Measurements from ENCODE around the gene EXOC3L1.
A peak's percentile ranks its signal among the peaks of the same experiment; 100 is the strongest.

EXOC3L1 gene

GRCh38 chr16:67161595-67162058, 28.3 kb downstream of the EXOC3L1 start:
- DNase-seq: no peak

GRCh38 chr16:67158637-67159600, 31.0 kb downstream of the EXOC3L1 start:
- DNase-seq: peak; percentile 85

DNA sequence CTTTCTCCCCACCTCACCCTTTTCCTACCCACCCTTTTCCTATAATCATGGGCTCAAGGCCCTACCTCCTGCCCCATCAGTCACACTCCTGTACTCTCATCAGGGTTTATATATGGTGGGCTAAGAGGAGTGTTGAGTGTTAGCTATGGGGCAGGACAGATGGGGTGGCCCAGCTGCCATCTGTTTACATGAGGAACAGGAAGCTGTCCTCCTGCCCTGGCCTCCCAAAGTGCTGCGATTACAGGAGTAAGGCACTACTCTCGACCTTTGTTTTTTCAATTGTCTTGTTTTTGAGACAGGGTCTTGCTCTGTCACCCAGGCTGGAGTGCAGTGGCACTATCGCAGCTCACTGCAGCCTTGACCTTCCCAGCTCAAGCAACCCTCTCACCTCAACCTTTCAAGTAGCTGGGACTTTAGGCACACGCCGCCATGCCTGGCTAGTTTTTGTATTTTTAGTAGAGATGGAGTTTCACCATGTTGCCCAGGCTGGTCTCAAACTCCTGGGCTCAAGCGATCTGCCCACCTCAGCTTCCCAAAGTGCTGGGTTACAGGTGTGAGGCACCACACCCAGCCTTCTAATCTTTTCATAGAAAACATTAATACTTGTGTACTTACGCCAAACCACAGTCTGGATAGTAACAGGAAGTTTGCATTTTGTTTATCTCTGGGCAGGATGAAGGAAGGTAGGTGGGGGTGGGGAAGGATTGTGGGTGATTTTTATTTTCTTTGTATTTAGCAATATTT, 31.9 kb downstream of the EXOC3L1 start:
- peak; percentile 25 for DNase-seq

GRCh38 chr16:67157106-67157748, 32.7 kb downstream of the EXOC3L1 start:
- no peak for DNase-seq

DNA sequence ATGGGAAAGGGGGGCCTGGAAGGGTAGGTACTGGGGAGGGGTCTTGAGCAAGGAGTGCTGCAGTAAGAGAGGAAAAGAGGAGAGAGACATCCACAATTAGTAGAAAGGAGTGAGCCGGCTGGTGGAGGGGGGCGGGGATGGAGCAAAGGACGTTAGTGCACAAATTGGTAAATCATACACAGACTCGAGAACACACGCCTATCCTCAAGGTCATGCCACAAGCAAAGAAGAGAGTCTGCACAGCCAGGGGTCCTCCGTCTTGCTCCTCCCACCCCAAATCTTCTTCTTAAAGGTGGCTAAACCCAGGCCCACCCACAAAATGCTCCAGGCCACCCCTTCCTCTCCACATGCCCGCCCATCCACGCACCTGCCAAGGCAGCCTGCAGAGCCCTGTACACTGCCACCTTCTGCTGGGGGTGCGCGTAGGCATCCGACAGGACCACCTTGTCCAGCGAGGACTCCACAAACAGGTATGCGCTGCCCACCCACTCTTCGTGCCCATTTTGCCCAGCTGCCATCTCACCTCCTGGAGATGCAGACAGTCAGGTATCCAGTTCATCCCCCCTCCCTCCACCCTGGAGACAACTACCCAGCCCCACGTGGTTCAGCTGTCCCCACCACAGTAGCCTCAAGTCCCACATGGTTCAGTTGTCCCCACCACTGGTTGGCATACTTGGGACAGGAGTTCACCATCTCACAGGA, 33.6 kb downstream of the EXOC3L1 start:
- DNase-seq: no peak

DNA sequence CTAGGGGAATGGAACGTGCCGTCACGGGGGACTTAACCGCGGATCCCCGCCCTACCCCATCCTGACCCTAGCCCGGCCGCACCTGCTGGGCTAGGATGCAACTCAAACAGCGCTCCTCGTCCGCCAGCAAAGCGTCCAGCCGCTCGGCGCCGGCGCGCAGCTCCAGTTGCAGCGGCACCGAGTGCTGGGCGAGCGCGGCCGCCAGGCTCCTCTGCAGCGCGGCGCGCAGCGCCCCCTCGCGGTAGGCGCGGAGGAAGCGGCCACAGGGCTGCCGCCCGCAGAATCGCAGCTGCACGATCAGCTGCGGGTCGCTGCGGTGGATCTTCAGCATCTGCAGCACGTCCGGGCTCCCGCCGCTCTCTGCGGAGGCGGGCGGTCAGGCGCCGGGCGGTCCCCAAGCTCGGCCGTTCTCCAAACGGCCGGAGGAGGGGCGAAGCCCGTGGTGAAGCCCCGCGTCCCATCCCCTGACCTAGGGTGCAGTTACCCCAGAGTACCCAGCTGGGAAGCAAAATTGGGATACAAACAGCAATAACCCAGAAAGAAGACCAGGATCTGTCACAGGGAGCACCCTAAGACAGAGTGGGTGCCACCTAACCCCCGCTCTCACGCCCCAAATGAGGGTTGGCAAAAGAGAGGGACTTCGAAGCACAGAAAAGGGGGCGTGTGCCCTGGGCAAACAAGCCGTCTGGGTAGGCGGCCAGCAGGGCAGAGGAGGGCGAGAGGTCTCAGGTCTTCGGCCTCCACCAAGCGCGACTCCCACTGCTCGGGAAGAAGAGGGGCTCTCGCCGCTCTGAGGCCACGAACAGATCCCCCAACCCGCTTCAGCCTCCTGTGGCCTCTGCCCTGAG, 34.4 kb downstream of the EXOC3L1 start:
- DNase-seq: peak; percentile 72

DNA sequence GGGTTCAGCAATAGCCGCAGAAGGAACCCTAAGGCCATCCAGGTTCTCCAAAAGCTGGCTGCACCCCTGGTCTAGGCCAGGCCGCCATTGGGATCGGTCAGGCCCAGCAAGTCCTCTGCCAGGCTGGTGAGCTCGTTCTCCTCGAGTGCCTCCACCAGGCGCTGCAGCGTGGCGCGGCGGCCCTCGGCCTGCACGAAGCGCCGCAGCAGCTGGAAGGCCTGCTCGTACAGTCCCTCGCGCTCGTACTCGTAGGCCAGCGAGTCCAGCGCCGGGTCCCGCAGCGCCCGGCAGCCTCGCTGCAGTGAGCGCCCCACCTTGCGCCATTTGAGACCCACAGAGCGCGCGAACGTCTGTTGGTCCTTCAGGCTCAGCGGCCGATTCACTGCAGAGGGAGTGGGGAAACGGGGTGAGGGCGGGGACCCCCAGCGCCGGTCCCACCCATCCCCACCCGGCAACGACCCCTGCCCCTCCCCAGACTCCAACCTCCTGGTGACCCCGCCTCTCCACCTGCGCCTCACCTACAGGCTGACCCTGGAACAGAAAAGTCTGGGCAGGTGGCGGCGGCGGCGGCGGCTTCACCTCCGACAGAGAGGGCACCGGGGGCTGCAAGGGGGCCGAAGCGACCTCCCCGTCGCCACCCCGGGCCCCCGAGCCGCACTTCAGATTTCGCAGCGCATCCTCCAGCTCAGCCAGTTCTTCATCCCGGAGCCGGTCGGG, 35.2 kb downstream of the EXOC3L1 start:
- no peak for DNase-seq

DNA sequence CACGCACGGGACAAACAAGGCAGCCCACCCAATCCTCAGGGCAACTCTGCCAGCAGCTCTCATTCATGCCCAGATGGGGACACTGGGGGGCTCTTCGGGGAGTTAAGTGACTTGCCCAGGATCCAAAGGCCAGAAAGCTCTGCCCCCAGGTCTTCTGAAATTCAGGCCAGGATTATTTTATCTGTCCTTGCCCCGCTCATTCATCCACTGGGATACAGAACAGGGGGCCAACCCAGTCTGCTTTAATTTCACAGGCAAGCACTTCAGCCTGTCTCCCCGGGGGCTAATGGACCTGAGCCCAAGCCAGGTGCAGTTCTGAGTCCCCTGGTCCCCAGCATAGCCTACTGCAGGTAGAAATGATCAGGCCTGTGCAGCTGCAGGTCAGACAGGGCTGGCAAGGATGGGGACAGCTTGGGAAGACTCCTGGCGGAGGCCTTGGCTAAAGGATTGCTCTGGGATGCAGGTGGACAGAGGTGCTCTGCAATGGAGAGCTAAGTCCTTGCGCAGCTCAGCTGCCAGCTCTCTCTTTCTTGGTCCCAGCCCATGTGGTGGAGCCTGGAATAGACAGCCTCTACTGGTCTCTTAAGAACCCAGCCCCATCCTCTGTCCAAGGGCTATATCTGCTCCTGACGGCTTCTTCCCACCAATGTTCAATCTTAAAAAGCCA, 38.4 kb downstream of the EXOC3L1 start:
- no peak for DNase-seq

DNA sequence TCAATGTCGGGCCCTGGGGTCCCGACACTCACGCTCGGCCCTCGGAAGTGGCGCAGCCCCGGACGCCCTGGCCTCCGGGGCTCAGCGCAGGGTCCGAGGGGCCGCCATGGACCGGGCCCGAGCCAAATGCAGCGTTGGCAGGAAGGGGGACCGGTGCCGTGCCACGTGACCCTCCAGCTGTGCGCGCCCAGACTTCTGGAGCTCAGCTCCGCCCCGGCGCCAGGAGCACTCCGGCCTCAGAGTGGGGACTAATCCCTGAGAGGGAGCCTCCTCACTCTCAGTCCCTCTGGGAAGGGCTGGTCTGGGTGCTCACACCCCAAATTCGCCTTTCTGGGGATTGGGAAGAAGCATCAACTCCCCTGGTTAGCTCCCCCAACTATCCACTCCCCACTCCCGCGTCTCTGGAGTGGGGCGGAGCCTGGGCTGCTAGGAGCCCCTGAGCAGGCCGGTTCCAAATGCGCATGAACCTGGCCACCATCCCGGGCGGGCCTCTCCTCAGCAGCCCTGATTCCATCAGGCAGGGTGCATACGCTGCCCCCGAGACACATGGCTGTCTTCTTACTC, 39.0 kb downstream of the EXOC3L1 start, which contains the start of gene B3GNT9:
B3GNT9 (minus strand) TSS at position 166 of the 564 bp plus-strand sequence. CDS start 513 bp downstream, outside the sequence.
- DNase-seq: no peak

DNA sequence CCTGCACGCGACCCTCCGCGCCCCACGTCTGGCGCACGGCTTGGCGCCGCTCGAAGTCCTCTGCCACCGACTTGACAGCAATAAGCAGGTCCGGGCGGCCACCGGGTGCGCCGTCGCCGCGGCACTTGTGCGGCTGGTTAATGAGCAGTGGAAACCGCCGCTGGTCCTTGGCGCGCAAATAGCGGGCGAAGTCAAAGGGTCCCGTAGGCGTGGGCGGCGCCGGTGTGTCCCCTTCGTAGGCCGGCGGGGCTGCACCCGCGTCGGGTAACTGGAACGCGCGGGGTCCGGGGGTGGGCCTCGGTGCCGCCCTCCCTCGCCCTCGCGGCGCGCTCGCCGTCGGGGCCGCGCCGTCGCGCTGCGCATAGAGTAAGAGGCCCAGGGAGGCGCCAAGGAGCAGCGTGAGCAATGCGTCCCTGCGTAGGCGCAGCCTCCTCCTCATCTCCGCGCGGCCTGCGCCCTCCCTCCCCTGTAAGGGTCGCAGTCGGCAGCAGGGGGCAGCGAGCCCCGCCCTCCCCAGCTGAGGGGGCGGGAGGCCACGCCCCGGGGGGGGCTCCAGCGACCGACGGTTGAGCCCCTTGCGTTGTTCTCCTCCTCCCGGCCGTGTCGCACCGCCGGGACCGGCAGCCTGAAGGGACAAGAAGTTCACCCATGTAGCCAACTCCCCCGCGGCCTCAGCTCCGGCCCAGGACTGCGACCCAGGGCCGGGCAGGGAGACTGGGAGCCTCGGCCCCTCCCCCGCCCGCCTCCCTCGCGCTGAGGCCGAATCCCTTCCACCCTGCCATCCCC, 39.7 kb downstream of the EXOC3L1 start:
- DNase-seq: peak; percentile 21

DNA sequence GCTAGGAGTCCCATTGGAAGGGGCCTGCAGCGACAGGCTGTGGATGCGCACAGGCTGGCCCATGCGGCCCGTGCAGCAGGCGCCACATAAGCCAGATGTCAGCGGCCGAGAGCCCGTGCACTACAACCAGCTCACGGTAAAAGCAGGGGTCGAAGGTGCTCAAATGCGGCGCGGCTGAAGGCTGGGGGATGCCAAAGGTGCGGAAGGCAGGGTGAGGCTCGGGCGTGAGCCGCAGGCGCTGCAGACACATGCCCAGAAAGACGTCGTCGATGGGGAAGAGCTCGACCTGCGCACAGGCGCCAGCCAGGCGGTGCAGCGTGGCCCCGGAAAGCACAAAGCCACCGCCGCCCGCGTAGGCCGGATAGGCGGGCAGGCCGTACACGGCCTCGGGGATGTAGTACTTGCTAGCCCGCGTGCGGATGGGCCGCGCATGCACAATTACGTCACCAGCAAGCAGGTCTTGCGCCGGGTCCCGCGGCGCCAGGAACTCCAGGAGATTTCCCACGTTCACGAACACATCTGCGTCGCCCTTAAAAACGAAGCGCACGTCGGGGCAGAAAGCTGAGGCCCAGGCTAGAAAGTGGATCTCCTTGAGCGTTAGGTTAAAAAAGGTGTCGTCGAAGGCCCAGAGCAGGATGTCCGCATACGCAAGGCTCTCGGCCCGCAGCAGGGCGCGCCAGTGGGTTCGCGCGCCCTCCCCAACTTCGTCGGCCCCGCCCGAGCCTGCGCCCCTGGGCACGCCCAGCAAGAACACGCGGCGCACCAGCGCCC, 40.5 kb downstream of the EXOC3L1 start:
- DNase-seq: no peak

DNA sequence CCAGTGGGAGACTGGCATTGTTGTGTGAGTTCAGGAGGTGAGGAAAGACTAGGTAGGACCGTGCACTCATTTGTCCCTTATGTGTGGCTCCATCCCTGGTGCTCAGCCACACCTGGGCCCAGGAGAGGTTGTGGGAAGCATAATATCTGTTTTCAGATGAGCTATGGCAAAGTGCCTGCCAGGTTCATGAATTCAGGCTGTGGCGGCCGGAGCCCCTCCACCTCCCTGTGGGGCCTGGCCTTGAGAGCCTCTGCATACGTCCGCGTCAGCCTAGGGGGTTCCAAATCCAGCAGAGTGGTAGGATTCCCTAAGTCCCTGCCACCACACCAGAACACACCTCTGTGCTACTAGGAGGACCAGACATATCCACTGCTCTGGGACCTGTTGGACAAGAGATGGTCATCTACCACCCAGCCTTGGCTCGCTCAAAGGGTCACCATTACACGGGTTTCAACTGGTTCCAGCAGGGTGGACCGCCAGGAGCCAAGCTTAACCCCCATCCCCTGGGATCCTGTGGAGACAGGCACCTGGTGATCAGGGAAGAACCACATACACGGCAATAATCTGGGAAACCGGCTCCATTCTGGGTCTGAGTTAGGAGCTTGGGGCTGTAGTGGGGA, 41.2 kb downstream of the EXOC3L1 start:
- DNase-seq: no peak

DNA sequence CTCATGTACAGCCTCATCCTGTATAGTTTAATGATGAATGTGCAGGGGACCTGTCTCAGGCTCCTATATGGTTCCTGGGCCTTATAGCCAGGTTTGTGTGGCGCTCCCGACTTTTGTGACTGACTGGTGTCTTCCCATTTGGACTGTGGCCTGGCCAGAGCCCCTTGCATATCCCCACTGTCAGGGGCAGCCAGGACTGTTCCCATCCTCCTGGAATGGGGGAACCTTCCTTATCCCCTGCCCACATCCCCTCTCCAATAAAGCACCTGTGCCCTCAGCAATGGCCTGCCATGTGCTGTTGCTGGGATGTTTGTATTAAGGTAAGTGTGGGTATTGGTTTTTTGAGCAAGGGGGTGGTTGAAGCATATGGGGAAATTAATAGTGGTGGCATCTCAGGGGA, 41.7 kb downstream of the EXOC3L1 start:
- no peak for DNase-seq

DNA sequence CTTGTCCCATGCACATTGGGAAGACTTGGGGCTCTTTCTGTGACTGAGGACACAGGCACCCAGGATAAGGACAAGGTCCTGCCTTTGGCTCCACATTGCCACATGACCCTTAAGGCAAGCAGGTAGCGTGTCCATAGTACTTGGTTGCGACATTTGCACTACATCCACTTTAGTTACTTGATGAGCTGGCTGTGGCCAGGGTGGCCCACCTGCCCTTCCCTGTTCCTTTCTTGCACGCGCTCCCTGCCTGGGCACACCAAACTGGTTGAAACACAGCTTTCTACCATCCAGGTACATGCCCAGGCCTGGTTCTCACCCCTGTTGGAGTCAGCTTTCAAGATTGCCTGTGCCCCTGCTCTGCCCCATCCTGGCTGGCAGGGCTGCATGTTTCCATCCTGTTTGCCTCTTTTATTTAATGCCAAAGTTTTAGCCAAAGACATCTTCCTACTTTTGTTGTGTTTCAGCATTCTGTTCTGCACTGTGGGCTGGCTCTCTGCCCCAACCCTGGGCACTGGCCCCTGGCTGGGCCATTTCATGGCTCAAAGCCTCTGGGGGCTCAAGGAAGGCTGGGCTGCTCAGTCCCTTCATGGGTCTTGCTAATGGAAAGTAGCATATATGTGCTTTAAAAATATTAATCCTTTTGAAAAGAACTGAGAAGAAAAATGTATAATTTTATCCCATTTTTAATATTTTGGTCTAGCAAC, 42.3 kb downstream of the EXOC3L1 start:
- DNase-seq: no peak

DNA sequence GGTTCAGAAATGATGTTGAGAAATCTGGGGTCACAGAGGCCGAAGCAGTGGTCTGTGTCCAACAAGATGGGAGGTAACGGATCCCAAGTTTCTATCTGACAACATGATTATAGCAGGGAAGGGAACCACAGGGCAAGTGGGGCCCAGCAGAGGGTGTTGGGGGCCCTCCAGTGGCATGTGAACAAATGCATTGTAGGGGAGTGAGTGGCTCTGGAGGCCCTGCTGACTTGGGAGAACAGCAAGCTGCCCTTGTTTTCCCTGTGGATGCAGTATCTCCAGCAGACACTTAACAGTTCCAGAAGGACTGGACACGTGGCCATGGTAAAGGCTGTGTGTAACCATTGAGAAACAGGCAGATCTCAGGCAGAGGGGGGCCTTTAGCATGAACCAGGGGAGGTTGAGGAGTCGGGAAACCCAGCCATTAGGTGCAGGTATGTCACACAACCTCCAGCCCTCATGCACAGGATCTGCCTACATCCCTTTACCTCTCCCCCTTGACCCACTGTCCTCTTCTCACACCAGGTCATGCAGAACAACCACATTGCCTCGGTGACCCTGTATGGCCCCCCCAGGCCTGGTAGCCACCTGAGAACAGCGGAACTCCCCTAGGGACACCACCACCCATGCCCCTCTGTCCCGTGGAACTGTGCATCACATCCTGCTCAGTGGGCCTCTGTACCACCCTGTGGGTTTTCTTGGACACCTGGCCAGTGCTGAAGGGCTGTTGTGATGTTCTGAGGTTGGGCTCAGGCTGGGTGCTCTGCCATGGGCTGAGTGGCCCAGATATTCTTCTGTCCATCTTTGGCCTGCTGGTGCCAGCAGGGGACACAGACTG, 43.2 kb downstream of the EXOC3L1 start:
- no peak for DNase-seq

DNA sequence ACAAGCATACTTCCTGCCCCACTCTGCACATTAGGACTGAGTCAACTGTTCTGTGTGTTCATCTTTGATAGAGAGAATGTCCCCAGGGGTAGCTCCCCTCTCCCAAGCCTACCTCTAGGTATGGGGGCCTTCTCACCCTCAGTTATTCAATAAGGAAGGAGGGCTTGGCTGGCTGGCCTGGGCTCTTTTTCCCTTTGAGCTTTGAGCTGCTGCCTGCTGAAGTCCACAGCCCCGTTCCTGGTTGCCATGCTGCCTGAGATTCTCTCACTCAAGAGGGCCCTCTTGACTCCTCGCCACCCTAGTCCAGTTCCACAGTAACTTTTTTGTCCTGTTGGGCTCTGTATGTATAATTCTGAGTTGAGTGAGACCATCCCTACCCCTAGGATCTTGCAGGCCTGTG, 44.2 kb downstream of the EXOC3L1 start:
- no peak for DNase-seq

Data from CD4-positive, alpha-beta T cell treated with Interferon gamma for 1 hour (primary cell).